Stomach (tissue), 9 donors: Measurements from ENCODE around the gene FLVCR2. TPM values are rescaled to one million over a fixed set of nuclear protein-coding genes. Genes with fewer than 3 reads are reported as not detected.

Experiments
- DNase-seq, 2 donors: peaks; one replicate each; pipeline versions ENCODE4 v3.0.0 to v3.0.0-alpha.2; 2013 to 2019
- H3K27ac ChIP-seq, 5 donors: fragments of 200-600 bp in 4 of 5; sonication (generic) in 4 of 5; one replicate each; pipeline ENCODE4 v1.5.1; 2013 to 2019; ENCODE audit warnings: mild to moderate bottlenecking in 1 of 5, moderate library complexity in 1 of 5
- H3K27me3 ChIP-seq, 3 donors: fragments of 200-600 bp; sonication (generic); one replicate each; pipeline ENCODE4 v1.5.1; 2017 to 2019; ENCODE audit warnings: mixed run types in 1 of 3
- H3K36me3 ChIP-seq, 4 donors: fragments of 200-600 bp; sonication (generic); 1 replicate in 3 of 4; 2 replicates in 1 of 4; pipeline ENCODE4 v1.5.1; 2016 to 2019
- H3K4me1 ChIP-seq, 4 donors: fragments of 200-600 bp; sonication (generic); one replicate each; pipeline ENCODE4 v1.5.1; 2016 to 2019
- H3K4me3 ChIP-seq, 4 donors: fragments of 200-600 bp; sonication (generic) in 3 of 4; one replicate each; pipeline ENCODE4 v1.5.1; 2016 to 2019; ENCODE audit warnings: mild to moderate bottlenecking in 1 of 4
- H3K9me3 ChIP-seq, 4 donors: fragments of 200-600 bp; sonication (generic); one replicate each; pipeline ENCODE4 v1.5.1; 2016 to 2019
- CTCF ChIP-seq, 7 experiments: fragments of 450-650 bp in 4 of 7; fragments of 200-600 bp in 3 of 7; sonication (generic) in 3 of 7; IDR thresholded peaks; one replicate each; pipeline ENCODE4 v1.5.1; 2016 to 2019; ENCODE audit warnings: antibody characterized with exemption in 7 of 7, control low read depth in 2 of 7, mild to moderate bottlenecking in 1 of 7
- EP300 ChIP-seq: sonication (generic); formaldehyde crosslinking; IDR thresholded peaks from one replicate; pipeline ENCODE4 v1.6.1; 2017; ENCODE audit warnings: antibody characterized with exemption
- POLR2A ChIP-seq, 4 donors: fragments of 450-650 bp; IDR thresholded peaks; one replicate each; pipeline ENCODE4 v1.6.1; 2016; ENCODE audit warnings: antibody characterized with exemption in 4 of 4, control low read depth in 2 of 4, mild to moderate bottlenecking in 1 of 4, moderate library complexity in 1 of 4
- POLR2AphosphoS5 ChIP-seq, 3 donors: sonication (generic); formaldehyde crosslinking; IDR thresholded peaks; one replicate each; pipeline ENCODE4 v1.6.1; 2016; ENCODE audit warnings: antibody characterized with exemption in 3 of 3
- WGBS, 5 donors: extraction: QIAGEN DNeasy Blood & Tissue Kit in 3 of 5; methylation state at CpG; one replicate each; pipeline versions ENCODE4 v1.1.5 to v1.1.7; 2013 to 2018; 5-methylcytosine and 5-hydroxymethylcytosine counted together
- intact Hi-C: fragments of 100-400 bp; cut with DNase I; formaldehyde crosslinking; loops from one replicate; pipeline ENCODE4 v1.15.1; 2023; ENCODE audit warnings: low total_unique reads
- polyA plus RNA-seq, 3 donors: library from polyadenylated mRNA; stranded (reverse); fragments of 200-250 nt; gene quantifications; one replicate each; pipeline ENCODE4 v1.2.3, GENCODE V29; 2013
- small RNA-seq, 4 donors: library from RNA; depleted of rRNA; stranded (forward); fragments of <200 nt; gene quantifications; one replicate each; pipeline ENCODE3, GENCODE V24; 2016
- total RNA-seq, 5 donors: library from RNA; depleted of rRNA; stranded (reverse); fragments of >200 nt; gene quantifications; one replicate each; pipeline versions ENCODE4 v1.1.0 to v1.2.3, GENCODE V29; 2014 to 2016
- donor health status: healthy with polysubstance abuse.
- donor health status: Bipolar disorder and iron deficiency.
- donor health status: healthy.

FLVCR2 gene
- total and polyA plus RNA-seq, 8 donors = 0.15 to 10.7 (median 0.95) TPM; not detected in 1

GRCh38 chr14:75697386-75697785, 119.0 kb downstream of the FLVCR2 start:
- no peaks in the 10 kb centered on the region for H3K27me3 ChIP-seq
- no peak overlapping the region for H3K4me3 ChIP-seq
- H3K27ac ChIP-seq = no peak overlapping the region
- H3K36me3 ChIP-seq = peaks cover 18 to 77% (median 71%) of the 10 kb centered on the region in 4 donors
- WGBS, 5 donors = 89 to 100% (median 96%) methylated on average over 1 of the region's 1 CpG
- intact Hi-C loops = no loop called here
- peaks cover 0 to 10% (median 5%) of the 10 kb centered on the region in 4 donors for H3K9me3 ChIP-seq
- peaks cover 0 to 5% (median 1%) of the 10 kb centered on the region in 4 donors for H3K4me1 ChIP-seq
- no peak for TF ChIP-seq EP300
- TF ChIP-seq POLR2AphosphoS5 (IDR thresholded peaks at IDR 0.05) = no peak
- TF ChIP-seq CTCF (IDR thresholded peaks at IDR 0.05) = no peak
- no peak for TF ChIP-seq POLR2A (IDR thresholded peaks at IDR 0.05)
- DNase-seq = no peak

Small RNA genes within 50 kb of the gene (small RNA-seq; reads per million reads assigned to genes)
- gene RNA5SP387 = 0 to 0.07 (median 0) reads per million in 4 donors

Other genes with a start within 250 kb of the FLVCR2 start
- 100 to 1,000 TPM in 1 of 5 donors, 10 to 100 TPM in 4; 10.3 to 145 (median 21.6) TPM for gene JDP2, start 150.6 kb upstream of the FLVCR2 start, total RNA-seq
- gene JDP2, start 150.6 kb upstream of the FLVCR2 start, polyA plus RNA-seq = 10 to 100 TPM; 18.5 to 82.5 (median 41.5) TPM
- gene BATF, start 56.2 kb upstream of the FLVCR2 start, total RNA-seq = 1 to 10 TPM in 3 of 5 donors, not detected in 2; 1.3 to 4.7 (median 2.6) TPM
- gene BATF, start 56.2 kb upstream of the FLVCR2 start, polyA plus RNA-seq = 10 to 100 TPM; 10.1 to 17.7 (median 14.8) TPM
- 10 to 100 TPM in 1 of 5 donors, 1 to 10 TPM in 2, not detected in 2; 3.3 to 24.3 (median 3.9) TPM for gene ERG28, start 82.3 kb downstream of the FLVCR2 start, total RNA-seq
- gene ERG28, start 82.3 kb downstream of the FLVCR2 start, polyA plus RNA-seq = 10 to 100 TPM in 2 of 3 donors, 1 to 10 TPM in 1; 8.2 to 24.0 (median 12.4) TPM
- 10 to 100 TPM; 13.4 to 48.4 (median 24.5) TPM for gene TTLL5, start 82.6 kb downstream of the FLVCR2 start, total RNA-seq
- 10 to 100 TPM; 10.1 to 11.9 (median 11.3) TPM for gene TTLL5, start 82.6 kb downstream of the FLVCR2 start, polyA plus RNA-seq